NCI-H345 (cell line): ENCODE data around the gene ACTN3.
"Not testable (repeated sequence)": the region's sequence is repeated elsewhere in the genome, so short reads cannot be mapped to it uniquely, and the experiment has no call there.

Experiments
- DNase-seq: peaks from one replicate; lab custom pipeline; 2025; lab: John Stamatoyannopoulos, UW

The ACTN3 gene

GRCh38 chr11:66566221-66566620, 19.5 kb downstream of the ACTN3 start:
- DNase-seq: no peak

GRCh38 chr11:66567787-66568123, 21.1 kb downstream of the ACTN3 start:
- no peak for DNase-seq

GRCh38 chr11:66568124-66568916, 21.6 kb downstream of the ACTN3 start, which contains the start of gene CTSF:
Gene CTSF (minus strand): TSS chr11:66568606. CDS start chr11:66568486, 120 bp downstream.
- DNase-seq: peak; percentile 71

GRCh38 chr11:66569076-66569475, 22.4 kb downstream of the ACTN3 start:
- no peak for DNase-seq

GRCh38 chr11:66570079-66570849, 23.6 kb downstream of the ACTN3 start:
- DNase-seq: no peak

GRCh38 chr11:66570850-66571180, 24.1 kb downstream of the ACTN3 start:
- no peak for DNase-seq

GRCh38 chr11:66579017-66579606, 32.4 kb downstream of the ACTN3 start:
- DNase-seq: peak; percentile 54

- no peak for DNase-seq
These were observed 34.1 kb downstream of the ACTN3 start for GRCh38 chr11:66580803-66581202.

GRCh38 chr11:66581261-66581660, 34.6 kb downstream of the ACTN3 start:
- no peak for DNase-seq

- not testable (repeated sequence) for DNase-seq
These were observed 36.0 kb downstream of the ACTN3 start for GRCh38 chr11:66582565-66583147.

- DNase-seq: not testable (repeated sequence)
These were observed 38.7 kb downstream of the ACTN3 start for GRCh38 chr11:66585447-66585846.

GRCh38 chr11:66586136-66586535, 39.4 kb downstream of the ACTN3 start:
- DNase-seq: no peak

GRCh38 chr11:66589315-66589714, 42.6 kb downstream of the ACTN3 start:
- DNase-seq: not testable (repeated sequence)

- DNase-seq: no peak
These were observed 43.4 kb downstream of the ACTN3 start for GRCh38 chr11:66589996-66590675.

- DNase-seq: no peak
These were observed 44.5 kb downstream of the ACTN3 start for GRCh38 chr11:66591175-66591574.

GRCh38 chr11:66592457-66593302, 46.0 kb downstream of the ACTN3 start, which contains the start of the genes CCDC87 and CCS:
Gene CCDC87 (minus strand): TSS chr11:66593063. CDS start chr11:66593015, 48 bp downstream.
Gene CCS (plus strand): TSS chr11:66593185. CDS start chr11:66593262, 77 bp downstream.
- DNase-seq: peak; percentile 96

- no peak for DNase-seq
These were observed 46.6 kb downstream of the ACTN3 start for GRCh38 chr11:66593303-66593635.

GRCh38 chr11:66593650-66594049, 46.9 kb downstream of the ACTN3 start:
- no peak for DNase-seq

- no peak for DNase-seq
These were observed 48.7 kb downstream of the ACTN3 start for GRCh38 chr11:66595245-66595904.

GRCh38 chr11:66598993-66599392, 52.3 kb downstream of the ACTN3 start:
- DNase-seq: no peak
